ENCODE results near the gene CCNK.

The CCNK gene

DNA sequence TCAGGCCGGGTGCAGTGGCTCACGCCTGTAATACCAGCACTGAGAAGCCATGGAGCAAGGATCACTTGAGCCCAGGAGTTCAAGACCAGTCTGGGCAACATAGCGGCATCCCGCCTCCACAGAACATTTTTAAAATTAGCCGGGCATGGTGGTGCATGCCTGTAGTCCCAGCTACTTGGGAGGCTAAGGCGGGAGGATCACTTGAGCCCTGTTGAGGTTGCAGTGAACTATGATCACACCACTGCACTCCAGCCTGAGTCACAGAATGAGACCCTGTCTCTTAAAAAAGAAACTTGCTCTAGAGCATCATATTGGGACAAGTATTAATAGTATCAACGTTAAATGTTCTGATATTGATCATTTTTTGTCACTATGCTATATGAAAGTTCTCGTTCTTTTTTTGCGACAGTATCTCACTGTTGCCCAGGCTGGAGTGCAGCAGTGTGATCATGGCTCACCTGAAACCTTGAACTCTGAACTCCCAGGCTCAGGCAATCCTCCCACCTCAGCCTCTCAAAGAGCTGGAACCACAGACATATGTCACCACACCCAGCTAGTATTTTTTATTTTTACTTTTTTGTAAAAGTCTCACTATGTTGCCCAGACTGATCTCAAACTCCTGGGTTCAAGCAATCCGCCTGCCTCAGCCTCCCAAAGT, 75.1 kb downstream of the CCNK start:
- DNase-seq, result no peak

DNA sequence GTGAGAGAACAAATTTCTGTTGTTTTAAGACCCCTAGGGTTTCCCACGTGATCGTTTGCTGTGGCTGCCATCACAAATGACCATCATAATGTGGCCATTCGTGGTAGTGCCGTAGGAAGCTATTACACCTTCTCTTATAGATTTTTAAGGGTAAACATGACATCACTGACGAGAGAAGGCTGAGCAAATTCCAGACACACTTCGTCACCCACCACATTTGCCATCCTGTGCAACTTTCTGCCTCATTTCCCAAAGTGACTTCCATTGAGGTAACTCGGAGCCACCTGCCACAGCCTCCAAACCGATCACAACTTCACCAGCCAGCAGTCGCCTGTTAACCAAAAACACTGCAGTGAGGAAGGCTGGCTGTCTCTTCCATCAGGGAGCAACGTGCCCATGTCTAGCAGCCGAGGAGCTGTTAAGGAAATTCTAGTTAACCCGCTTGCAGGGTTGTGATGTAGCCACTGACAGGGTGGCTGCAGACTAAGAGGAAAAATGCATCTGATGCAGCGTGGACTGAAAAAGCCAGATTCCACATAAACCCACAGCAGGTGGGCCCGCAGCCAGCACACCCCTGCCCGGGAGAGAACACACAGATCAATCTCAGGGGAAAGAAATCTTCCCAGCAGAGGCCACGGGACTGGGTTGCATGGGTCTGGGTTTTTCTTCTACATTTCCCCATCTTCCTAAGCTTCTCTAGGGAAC, 78.2 kb downstream of the CCNK start:
- DNase-seq, result no peak

DNA sequence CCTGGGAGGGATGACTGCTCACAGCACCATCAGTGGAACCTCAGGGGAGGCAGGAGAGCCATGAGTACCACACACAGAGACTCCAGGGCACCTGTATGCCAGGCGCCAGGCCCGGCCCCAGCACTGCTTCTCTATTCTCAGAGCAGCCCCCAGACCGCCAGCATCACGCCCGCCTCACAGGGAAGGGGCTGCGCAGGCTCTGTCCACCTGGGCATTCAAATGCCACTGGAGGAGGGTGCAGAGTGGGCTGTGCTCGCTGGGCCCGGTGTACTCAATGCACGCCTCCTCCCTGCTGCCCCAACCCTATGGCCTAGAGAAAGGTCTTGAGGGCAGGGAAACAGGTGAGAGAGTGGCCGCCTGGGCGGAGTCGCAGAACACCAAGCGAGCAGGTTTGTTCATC, 79.2 kb downstream of the CCNK start:
- no peak for DNase-seq

DNA sequence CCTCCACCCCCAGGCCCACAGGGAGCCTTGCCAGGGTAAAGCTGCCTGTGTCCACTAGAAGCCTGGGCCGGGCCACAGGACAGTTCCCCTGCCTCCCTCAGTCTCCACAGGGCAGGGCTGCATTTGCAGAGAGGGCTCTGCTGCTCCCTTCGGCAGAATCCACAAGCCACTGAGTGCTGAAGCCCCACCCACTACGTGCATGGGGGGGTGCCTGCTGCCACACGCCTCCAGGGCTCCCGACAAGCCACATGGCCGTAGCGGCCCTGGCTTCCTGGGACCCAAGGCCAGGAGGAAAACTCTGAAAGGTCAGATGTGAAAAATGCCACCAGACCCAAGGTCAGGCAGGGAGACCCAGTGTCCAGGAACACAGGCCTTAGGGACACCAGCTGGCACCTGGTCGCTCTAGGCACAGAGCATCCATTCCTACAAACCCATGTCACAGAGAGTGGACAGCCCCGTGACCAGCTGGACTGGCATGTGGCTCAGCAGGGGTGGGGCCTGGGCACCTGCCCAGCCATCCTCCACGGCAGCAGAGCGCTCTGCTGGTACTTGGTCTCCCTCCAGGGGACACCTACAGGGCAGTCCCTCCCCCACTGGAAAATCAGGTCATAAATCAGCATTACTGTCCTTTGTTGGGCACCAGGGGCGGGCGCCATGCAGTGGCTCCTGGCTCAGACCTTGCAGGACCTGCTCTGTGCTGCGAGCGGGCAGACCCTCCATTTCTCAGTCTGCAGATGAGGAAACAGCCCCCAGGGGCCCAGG, 79.9 kb downstream of the CCNK start:
- DNase-seq, result no peak

DNA sequence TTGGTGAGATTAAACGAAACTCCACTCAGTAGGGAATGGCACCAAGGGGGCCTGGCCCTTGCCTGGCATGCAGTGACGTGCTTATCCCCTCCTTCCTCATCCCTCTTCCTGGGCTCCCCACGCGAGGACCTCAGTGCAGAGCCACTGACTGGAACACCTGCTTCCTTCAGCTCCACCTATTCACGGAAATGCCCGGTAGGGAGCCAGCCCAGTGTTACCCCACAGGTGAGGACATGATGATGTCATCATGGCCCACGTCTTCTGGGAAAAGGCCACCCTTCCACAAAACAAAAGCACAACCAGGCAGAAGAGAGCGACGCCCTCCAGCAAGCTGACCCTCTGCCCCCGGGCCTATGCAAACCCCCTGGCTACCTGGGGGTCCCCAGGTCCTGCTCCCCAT, 80.7 kb downstream of the CCNK start:
- no peak for DNase-seq

All from stimulated activated CD4-positive, alpha-beta T cell treated with anti-CD3 and anti-CD28 coated beads, Interleukin-2, amount 100 ng/mL, for 48 hours (primary cell).